Activated CD4-positive, alpha-beta T cell treated with anti-CD3 and anti-CD28 coated beads, Interleukin-2, amount 50 U/mL, for 48 hours (primary cell): Measurements from ENCODE around the gene NAIF1.
A peak's percentile ranks its signal among the peaks of the same experiment; 100 is the strongest.
"Not testable (repeated sequence)": the region's sequence is repeated elsewhere in the genome, so short reads cannot be mapped to it uniquely, and the experiment has no call there.

ENCODE experiments used
- DNase-seq, 2 experiments: peaks; one replicate each; pipeline ENCODE4 v3.0.0-alpha.2; 2020

Gene NAIF1

GRCh38 chr9:128066713-128067644 is at the start of gene NAIF1:
Gene NAIF1, minus strand, starts transcription at chr9:128067320. Its CDS starts 219 bp downstream, at chr9:128067101.
- DNase-seq, result peak; percentile 95 to 96

- no peak for DNase-seq
These were observed 49.3 kb upstream of the NAIF1 start for GRCh38 chr9:128116104-128117083.

GRCh38 chr9:128115187-128116103 is 48.3 kb upstream of the NAIF1 start:
- no peak for DNase-seq

- DNase-seq, result no peak
These were observed 47.4 kb upstream of the NAIF1 start for GRCh38 chr9:128114326-128115186.

- DNase-seq, result no peak
These were observed 46.6 kb upstream of the NAIF1 start for GRCh38 chr9:128113526-128114325.

GRCh38 chr9:128111726-128112125 is 44.6 kb upstream of the NAIF1 start:
- not testable (repeated sequence) for DNase-seq

- DNase-seq, result no peak
These were observed 42.1 kb upstream of the NAIF1 start for GRCh38 chr9:128109050-128109709.

GRCh38 chr9:128108269-128109049 is 41.3 kb upstream of the NAIF1 start:
- DNase-seq, result no peak

GRCh38 chr9:128107468-128108268 is 40.5 kb upstream of the NAIF1 start:
- no peak for DNase-seq

GRCh38 chr9:128106940-128107467 is 39.9 kb upstream of the NAIF1 start:
- no peak for DNase-seq

- no peak for DNase-seq
These were observed 39.2 kb upstream of the NAIF1 start for GRCh38 chr9:128106181-128106939.

- no peak for DNase-seq
These were observed 38.5 kb upstream of the NAIF1 start for GRCh38 chr9:128105538-128106175.

GRCh38 chr9:128104171-128104618 is 37.1 kb upstream of the NAIF1 start:
- no peak for DNase-seq

- peak in 1 of 2 experiments; percentile 46 for DNase-seq
These were observed 36.5 kb upstream of the NAIF1 start for GRCh38 chr9:128103589-128103962.

GRCh38 chr9:128102861-128103588 is 35.9 kb upstream of the NAIF1 start:
- DNase-seq, result no peak

GRCh38 chr9:128102196-128102595 is 35.1 kb upstream of the NAIF1 start:
- no peak for DNase-seq
